Neutrophil (primary cell): ENCODE results near the gene STIM1.
"Not testable (repeated sequence)": the region's sequence is repeated elsewhere in the genome, so short reads cannot be mapped to it uniquely, and the experiment has no call there.

Experiments used
- H3K27ac ChIP-seq: fragments of 200-600 bp; sonication (generic); 2 replicates; pipeline ENCODE4 v1.5.1; 2016; ENCODE audit warnings: mild to moderate bottlenecking, moderate library complexity
- H3K27me3 ChIP-seq: fragments of 200-600 bp; sonication (generic); 2 replicates; pipeline ENCODE4 v1.6.0; 2016; ENCODE audit warnings: mild to moderate bottlenecking
- H3K36me3 ChIP-seq: fragments of 200-600 bp; sonication (generic); 2 replicates; pipeline ENCODE4 v1.5.1; 2017
- H3K4me1 ChIP-seq, 2 experiments: fragments of 200-600 bp in 1 of 2; sonication (generic) in 1 of 2; 1 replicate in 1 of 2; 2 replicates in 1 of 2; pipeline versions ENCODE4 v1.5.1 to v1.6.1; 2013 to 2016; ENCODE audit warnings: low read depth in 1 of 2, low read length in 1 of 2, mild to moderate bottlenecking in 1 of 2, moderate library complexity in 1 of 2; ENCODE audit not compliant: control insufficient read depth in 1 of 2, insufficient read depth in 1 of 2
- H3K4me3 ChIP-seq, 2 experiments: fragments of 200-600 bp in 1 of 2; sonication (generic) in 1 of 2; 1 replicate in 1 of 2; 2 replicates in 1 of 2; pipeline ENCODE4 v1.5.1; 2013 to 2016; ENCODE audit warnings: low read depth in 1 of 2, low read length in 1 of 2, mild to moderate bottlenecking in 1 of 2, moderate library complexity in 1 of 2
- H3K9me3 ChIP-seq: fragments of 200-600 bp; sonication (generic); 2 replicates; pipeline ENCODE4 v1.5.1; 2016
- TF ChIP-seq, protein P1 (sequence below): fragments of 200-600 bp; sonication (generic); IDR thresholded peaks from 2 replicates; pipeline ENCODE4 v1.5.1; 2016; ENCODE audit warnings: antibody characterized with exemption

STIM1 gene

GRCh38 chr11:4050138-4050537 lies 194.7 kb downstream of the STIM1 start:
- Histone ChIP-seq H3K36me3 (peaks cover 2% of the 10 kb centered on the region), H3K4me1 (peaks cover 29 to 32% of the 10 kb centered on the region in 2 experiments), H3K9me3 (no peaks in the 10 kb centered on the region), H3K27me3 (no peaks in the 10 kb centered on the region), H3K27ac (peak overlapping the region; percentile 71), H3K4me3 (no peak overlapping the region)
- TF ChIP-seq, protein P1, sequence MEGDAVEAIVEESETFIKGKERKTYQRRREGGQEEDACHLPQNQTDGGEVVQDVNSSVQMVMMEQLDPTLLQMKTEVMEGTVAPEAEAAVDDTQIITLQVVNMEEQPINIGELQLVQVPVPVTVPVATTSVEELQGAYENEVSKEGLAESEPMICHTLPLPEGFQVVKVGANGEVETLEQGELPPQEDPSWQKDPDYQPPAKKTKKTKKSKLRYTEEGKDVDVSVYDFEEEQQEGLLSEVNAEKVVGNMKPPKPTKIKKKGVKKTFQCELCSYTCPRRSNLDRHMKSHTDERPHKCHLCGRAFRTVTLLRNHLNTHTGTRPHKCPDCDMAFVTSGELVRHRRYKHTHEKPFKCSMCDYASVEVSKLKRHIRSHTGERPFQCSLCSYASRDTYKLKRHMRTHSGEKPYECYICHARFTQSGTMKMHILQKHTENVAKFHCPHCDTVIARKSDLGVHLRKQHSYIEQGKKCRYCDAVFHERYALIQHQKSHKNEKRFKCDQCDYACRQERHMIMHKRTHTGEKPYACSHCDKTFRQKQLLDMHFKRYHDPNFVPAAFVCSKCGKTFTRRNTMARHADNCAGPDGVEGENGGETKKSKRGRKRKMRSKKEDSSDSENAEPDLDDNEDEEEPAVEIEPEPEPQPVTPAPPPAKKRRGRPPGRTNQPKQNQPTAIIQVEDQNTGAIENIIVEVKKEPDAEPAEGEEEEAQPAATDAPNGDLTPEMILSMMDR, result no peak

GRCh38 chr11:4053200-4053599 lies 197.7 kb downstream of the STIM1 start:
- not testable (repeated sequence) for H3K27me3 ChIP-seq
- peaks cover 25% of the 10 kb centered on the region for H3K36me3 ChIP-seq

DNA sequence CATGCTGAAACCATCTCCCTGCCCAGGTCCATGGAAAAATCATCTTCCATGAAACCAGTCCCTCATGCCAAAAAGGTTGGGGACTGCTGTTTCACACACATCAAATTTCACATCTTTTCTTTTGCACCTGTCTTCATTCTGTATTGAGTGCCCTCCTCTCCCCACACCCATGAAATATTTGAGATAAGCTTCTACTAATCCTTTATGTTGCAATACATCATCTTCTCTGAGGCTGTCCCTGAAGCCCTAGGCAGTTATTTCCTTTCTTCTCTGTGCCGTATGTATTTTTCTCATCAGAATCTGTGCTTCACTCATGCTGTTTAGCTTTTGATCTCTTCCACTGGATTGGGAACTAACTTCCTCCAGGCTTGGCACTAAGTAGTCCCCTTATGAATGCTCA lies 199.2 kb downstream of the STIM1 start:
- H3K36me3 ChIP-seq, result peaks cover 36% of the 10 kb centered on the region
- H3K9me3 ChIP-seq, result no peaks in the 10 kb centered on the region
- H3K4me3 ChIP-seq, result no peak overlapping the region
- peaks cover 18 to 22% of the 10 kb centered on the region in 2 experiments for H3K4me1 ChIP-seq
- no peak overlapping the region for H3K27ac ChIP-seq
- TF ChIP-seq, protein P1, result no peak
- no peaks in the 10 kb centered on the region for H3K27me3 ChIP-seq

More at GRCh38 chr11:4053200-4053599, 197.7 kb downstream of the STIM1 start:
- H3K4me3 ChIP-seq, H3K27ac ChIP-seq, H3K9me3 ChIP-seq: not testable (repeated sequence)
- H3K4me1 ChIP-seq, result peaks cover 32% of the 10 kb centered on the region in 2 experiments

DNA sequence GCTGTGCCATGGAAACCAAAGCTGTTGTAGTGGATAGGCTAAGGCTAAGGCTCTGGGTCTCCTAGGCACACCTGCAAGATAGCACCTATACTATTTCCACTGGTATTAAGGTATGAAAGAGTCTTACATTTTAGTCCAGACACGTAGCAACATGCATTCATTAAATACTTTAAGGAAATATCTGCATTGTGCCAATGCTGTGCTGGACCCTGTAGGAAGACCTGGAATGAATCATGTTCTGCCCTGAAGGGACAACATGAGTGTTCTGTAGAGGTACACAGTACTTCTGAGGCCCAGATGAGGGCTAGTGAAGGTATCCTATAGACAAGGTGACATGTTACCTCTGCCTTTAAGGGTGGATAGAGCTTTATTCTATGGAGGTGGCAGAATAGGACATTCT lies 204.0 kb downstream of the STIM1 start:
- H3K27ac ChIP-seq, result no peak overlapping the region
- TF ChIP-seq, protein P1, result no peak
- peaks cover 0 to 3% of the 10 kb centered on the region in 2 experiments for H3K4me1 ChIP-seq
- H3K36me3 ChIP-seq, result peaks cover 79% of the 10 kb centered on the region
- H3K9me3 ChIP-seq, result no peaks in the 10 kb centered on the region
- H3K4me3 ChIP-seq, result no peak overlapping the region
- H3K27me3 ChIP-seq, result no peaks in the 10 kb centered on the region

DNA sequence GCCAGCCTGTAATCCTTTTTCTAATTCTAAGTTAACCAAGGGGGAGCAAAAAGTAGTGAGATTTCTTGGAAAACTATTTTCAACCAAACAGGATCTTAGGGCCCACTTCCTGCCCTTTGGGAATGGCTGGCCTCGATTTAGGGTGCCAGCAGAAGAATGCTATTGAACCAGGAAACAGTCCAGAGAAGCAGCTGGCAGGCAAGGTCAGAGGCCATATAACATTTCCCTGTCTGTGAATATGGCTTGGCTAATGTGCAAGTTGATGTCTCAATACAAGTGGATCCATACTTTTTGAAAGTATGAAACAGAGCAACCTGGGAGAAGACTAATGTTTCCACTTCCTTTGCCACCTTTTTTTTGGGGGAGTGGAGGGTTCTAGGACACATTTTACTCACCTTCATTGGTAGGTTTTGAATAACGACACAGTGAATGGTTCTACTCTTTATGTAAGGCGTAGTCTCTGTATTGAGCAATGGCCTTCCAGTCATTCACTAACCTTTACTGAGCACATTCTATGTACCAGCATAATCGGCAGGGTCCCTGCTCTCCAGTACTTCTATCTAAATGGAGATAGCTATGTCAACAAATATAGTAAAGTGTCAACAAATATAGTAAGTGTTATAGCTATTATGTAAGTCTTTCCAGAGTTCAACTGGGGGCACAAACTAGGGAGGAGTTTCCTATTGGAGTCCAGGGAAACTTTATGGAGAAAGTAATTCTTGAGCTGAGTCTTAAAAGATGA lies 204.9 kb downstream of the STIM1 start:
- TF ChIP-seq, protein P1, result no peak
- Histone ChIP-seq H3K4me3 (no peak overlapping the region), H3K27ac (no peak overlapping the region), H3K36me3 (peaks cover 79% of the 10 kb centered on the region), H3K9me3 (no peaks in the 10 kb centered on the region), H3K4me1 (peaks cover 0 to 3% of the 10 kb centered on the region in 2 experiments), H3K27me3 (no peaks in the 10 kb centered on the region)

GRCh38 chr11:4061700-4062099 lies 206.2 kb downstream of the STIM1 start:
- Histone ChIP-seq H3K9me3 (no peaks in the 10 kb centered on the region), H3K27ac (no peak overlapping the region), H3K4me3 (no peak overlapping the region), H3K27me3 (no peaks in the 10 kb centered on the region), H3K4me1 (peaks cover 1 to 4% of the 10 kb centered on the region in 2 experiments), H3K36me3 (peaks cover 65% of the 10 kb centered on the region)
- TF ChIP-seq, protein P1, result no peak
